GM11168 (cell line): ENCODE measurements around the gene TFF3.

Source experiments
- in situ Hi-C: fragments of 300-500 bp; cut with MboI; formaldehyde crosslinking; loops from one replicate; pipeline ENCODE4 v1.12.0; 2022; ENCODE audit warnings: low sequenced_read_pairs; ENCODE audit not compliant: unreplicated experiment

The TFF3 gene

DNA sequence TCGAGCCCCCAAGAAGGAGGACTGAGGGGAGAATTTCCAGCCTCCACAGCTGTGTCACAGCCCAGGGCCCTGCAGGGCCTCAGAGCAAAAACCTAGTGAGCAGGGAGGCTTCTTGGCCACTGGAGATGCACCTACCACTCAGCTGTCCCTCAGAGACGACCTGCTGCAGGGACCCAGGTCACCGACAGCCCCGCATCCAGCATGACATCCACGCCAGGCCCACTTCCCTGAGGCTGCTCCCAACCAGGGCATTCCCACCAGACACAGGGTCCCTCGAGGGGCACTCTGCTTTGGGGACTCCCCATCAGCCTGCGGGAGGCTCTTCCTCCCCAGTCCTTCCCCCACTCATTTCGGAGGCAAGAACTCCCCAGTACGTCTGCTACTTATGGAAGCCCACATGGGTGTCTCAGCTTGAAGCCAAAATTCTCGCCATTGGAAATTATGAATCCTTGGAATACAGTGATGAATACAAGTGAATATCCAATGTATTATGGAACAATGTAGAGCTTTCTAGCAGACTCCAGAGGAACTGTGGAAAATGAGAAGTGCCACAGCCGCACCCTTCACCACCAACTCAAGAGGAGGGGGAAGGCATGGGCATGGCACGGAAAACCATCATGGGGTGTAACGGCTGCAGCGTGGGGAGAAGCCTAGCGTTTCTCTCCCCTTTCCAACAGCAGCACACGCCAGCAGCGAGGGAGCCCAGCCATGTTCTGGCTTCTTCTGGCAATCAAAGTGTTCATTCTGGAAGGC, 6.9 kb downstream of the TFF3 start:
- in situ Hi-C loops = no loop called here

DNA sequence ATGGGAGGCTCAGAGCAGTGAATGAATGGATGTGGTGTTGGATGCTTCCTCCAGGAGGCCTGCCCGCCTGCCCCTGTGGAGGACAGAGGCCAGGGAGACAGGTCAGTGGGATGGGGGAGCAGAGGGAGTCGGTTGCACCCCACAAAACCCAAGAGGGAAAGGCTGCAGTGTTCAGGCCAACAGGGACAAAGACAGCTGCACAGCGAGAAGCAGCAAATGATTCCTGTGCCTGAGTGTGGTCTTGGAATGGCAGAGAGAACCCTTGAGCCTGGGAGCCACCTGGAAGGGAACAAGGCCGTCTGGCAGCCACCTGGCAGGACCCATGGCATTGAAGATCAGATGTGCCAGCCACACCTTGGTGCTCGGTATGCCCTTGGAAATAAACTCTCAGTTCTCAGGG, 8.1 kb downstream of the TFF3 start:
- in situ Hi-C loops = no loop called here

DNA sequence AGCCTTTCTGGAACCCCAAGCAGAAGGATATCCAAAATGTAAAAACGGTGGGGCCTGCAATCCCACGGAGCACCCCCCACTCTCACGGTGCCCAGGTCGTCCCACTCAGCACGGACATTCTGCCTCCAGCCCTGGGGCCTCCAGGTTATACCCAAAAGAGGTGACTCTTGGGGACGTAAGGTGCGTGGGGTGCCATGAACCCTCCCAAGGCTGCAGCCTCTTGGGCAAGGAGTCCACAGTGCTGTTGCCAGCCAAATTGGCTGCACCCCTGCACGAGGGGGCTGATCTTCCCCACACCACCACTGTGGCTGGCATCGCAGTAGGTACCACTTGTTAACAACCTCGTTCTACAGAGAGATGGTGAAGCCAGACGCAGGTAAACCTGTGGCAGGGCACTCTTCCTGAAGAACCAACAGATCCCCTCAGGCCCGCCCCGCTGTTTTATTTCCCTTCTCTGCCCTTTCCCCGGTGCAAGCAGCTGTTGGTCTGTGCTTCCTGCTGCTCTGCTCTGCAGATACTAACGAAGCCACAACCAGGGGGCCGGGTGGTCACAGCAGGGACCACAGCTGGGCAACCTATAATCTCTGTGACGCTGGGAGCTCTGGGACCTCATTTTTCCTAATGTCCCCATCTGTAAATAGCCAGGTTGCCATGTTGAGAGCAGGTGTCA, 8.7 kb downstream of the TFF3 start:
- in situ Hi-C loops = no loop called here

DNA sequence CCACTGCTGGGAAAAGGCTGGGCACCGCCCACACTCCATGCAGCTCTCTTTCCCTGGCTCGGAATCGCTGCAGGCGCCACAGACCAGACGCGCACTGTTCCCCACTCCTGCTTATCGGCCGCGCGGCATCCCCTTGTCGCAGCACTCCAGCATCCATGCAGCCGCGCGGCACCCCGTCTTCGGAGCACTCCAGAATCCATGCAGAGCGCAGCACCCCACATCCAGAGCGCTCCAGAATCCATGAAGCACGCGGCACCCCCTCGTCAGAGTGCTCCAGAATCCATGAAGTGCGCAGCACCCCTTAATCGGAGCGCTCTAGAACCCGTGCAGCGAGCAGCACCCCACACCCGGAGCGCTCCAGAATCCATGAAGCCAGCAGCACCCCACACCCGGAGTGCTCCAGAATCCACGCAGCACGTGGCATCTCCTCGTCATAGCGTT, 9.5 kb downstream of the TFF3 start:
- in situ Hi-C loops = no loop called here

DNA sequence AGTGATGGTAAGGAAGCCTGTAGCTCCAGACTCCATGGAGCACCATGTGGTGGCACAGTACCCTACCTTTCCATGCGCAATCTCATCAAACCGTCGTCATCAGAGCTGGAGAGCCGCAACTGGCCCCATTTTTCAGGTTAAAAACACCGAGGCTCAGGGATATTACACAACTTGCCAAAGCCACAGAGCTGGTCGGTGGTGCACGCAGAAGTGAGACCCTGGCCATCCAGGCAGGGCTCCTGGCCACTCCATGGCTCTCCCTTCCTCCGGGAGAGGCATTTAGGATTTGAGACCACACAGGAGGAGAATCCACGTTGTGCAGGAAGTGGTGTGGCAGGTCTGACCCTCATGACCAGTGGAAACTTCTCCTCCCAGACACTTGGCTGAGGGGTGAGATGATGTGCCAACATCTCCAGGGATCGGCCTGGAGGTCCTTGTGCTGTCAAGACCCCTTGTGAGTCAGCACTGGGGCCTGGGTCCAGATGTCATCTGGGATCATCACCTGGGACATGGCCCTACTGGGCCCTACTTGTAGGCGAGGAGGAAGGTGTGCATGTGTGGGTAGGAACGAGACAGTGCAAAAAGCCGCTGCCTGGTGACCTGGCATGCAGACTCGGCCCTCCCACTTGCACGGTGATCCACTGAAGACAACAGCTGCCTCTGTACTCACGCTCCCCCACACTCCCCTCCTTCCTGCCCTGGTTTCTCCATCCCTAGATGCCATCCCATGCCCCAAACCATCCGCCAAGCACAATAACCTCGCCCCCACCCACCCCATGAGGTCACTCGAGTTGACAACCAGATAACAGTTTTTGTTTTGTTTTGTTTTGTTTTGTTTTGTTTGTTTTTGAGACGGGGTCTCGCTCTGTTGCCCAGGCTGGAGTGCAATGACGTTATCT, 10.4 kb downstream of the TFF3 start:
- in situ Hi-C loops = no loop called here

DNA sequence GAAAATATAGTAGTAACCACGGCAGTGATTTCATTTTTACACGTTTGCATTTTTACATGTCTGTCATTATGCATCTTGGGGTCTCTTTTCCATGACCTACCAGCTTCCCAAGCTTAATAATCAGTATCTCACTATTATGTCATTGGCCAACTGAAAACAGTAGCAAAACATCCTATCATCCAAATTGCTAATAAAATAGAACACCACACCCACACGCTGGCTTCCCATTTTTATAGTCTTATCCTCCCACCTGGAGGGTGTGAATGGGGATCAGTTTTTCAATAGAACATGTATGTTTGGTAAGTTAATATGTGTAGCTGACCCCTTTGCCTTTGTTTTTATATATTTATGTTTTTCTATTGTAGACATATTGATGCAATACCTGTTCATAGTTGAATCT, 11.8 kb downstream of the TFF3 start:
- in situ Hi-C loops = no loop called here

DNA sequence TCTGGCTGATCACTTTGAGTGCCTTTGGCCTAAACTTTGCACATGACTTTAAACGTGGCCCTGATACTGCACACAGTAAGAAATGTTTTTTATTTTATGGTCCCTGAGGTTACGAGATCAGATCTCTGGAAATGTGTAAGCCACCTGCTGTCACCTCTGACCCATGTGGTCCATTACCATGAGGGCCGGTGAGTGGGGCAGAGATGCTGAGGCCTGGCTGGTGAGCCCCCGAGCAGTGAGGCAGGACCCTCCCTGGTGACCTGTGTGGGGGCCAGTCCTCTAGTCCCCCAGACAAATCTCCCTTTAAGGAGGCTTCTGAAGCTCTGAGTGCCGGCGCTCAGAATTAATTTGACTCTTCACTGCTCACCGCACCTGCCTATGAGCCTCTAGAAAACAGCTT, 12.4 kb downstream of the TFF3 start:
- in situ Hi-C loops = no loop called here

DNA sequence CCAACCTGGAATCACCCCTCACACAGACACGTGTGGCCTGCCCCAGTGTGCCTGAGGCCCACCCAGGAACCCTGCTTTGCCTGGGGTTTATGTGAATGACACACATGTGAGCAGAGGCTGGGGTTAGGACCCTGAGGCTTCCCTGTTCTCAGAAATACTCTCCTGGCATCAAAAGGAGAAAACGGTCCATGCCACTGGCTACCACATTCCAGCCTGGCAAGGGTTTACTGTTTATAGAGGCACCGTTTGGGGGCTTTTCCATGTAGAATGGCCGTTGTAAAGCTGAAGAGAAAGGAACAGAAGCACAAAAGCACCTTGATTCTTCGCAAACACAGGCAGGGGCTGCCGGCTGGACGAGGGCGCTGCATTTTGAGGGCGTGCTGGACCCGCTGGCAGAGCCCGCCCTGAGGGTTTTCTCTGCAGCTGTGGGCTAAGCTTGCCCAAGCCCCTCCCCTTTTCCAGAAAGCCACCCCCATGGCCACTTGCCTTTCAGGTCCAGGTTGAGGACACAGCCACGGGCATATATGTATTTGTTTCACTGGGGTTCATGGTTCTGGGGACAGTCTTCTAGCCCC, 13.0 kb downstream of the TFF3 start:
- in situ Hi-C loops = no loop called here

DNA sequence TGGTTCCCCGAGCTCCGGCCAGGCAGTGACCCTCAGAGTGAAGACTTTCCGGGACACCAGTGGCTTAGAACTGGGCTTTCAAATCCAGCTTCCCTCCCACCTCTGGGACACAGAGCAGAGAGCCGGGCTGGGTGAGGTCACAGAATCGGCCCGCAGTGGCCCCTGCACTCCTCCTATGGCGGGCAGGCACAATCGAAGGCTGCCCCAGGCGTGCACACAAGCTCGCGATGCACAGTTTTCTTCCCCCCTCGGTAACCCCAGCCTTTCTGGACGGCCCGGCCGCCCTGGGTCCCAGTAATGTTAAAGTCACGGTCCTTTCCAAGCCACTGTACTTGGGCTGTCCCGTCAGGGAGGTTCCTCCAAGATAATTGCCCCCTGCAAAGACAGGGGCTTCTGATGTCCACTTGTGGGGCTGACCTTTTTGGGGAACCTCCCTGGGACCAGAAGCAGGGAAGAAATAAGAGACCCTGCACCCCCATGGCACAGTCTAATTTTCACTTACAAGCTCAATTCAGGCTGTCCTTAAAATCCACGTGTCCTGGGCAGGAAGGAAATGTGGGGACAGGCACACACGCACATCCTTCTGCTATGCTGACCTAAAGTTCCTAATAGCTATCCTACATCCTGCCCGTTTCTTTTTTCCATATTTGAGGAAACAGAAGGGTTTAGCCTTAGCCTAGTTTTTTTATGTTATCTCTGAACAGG, 13.7 kb downstream of the TFF3 start:
- in situ Hi-C loops = no loop called here

DNA sequence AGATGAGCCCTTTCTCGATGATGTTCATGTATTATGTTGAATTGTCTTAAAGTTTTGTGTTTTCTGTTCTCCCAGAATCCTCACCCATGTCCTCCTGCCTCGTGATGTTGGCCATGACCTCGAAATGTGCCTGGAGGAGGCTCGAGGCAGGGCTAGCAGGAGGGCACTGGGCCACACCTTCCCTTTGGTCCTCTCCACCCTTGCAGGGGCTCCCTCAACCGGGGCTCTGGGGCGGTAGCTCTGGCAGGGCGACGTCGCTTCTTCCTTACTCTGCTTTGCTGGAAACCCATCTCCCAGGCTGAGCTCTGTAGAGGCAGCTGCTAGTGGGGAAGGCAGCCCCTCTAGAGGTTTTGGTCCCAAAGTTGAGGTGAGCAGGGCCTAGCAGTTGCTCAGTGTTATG, 14.3 kb downstream of the TFF3 start:
- in situ Hi-C loops = no loop called here

DNA sequence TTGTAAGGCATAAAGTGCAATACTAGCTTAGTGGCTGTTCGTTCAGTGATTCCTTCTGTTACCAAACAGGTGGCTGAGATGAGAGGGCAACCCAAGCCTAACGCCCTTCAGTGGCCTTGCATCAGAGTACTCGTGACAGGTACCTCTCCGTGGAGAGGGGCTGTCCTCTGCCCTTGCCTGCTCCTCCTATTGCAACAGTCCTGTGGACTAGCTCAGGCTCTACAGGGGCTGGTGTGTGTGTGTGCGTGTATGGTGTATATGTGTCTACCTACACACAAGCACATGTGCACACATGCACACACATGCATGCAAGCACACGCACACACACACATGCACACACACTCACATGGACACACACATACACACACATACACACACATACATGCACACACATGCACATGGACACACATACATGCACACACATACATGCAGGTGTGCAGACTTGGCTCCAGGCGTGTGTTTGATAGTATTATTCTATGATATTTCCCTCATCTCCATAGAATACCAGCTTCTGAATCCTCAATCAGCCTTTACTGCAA, 15.1 kb downstream of the TFF3 start:
- in situ Hi-C loops = no loop called here

DNA sequence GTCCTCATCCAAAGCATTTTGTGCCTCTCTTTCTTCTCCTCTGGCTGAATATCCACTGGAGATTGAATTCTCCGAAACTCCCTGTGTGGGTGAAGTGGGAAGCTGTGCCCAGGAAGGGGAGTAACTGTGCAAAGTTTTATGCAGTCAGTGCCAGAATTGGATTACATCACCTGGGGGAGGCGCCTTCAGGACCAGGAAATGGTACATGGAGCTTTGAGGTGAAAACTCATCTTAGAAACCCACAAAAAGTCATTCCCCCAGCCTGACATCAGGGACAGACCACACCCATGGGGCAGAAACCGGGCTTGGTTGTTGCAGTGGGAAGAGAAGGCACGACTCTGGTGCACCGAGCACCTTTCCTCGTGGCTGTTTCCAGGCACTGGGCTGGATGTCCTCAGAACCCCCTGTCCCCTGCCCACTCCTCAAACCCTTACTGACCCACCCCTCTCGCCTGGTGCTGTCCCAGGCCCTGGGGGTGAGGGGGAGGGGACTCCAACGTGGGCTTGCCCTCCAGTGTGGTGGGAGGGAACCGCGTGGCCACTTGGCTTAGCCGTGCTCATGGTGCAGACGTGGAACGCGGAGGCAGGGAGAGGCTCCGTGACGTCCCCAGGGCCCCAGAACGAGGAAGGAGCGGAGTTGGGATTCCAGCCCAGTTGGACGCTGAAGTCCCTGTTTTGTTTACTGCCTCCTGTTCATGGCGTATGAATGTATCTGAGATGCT, 15.7 kb downstream of the TFF3 start:
- in situ Hi-C loops = no loop called here

DNA sequence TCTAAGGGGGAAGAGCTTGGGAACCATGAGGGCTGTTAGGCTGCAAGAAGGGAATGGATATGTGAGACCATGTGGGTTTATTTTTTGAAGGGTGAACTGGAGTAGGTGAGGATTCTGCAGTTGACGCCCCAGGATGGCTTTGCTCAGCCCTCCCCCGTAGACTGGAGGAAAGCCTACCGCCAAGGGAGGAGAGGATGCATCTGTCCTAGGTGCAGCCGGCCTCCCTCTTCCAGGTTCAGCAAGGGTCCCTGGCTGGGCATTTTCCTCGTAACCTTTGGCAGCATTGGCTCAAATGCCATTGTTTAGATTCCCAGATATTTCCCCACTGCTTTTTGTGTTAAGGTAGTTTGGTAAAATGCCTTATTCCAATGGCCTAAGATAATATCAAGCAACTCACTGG, 16.6 kb downstream of the TFF3 start:
- in situ Hi-C loops = no loop called here

DNA sequence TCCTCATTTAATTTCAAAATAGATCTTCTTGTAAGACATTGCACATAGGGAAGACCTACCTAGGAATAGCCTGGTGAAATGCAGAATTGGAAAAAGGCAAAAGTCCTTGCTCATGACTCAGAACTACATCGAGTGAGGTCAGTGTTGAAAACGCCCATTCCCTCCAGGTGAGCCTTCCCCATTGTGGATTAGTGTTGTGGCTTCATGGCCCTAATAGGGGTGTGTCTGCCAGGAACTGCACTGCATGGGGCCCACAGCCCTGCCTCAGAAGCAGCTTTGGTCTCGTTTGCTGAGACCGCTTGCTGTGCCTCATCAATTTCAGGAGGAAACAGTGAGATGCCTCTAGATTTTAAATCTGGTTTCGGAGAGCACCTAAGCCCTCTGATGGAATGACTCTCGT, 17.0 kb downstream of the TFF3 start:
- in situ Hi-C loops = no loop called here

DNA sequence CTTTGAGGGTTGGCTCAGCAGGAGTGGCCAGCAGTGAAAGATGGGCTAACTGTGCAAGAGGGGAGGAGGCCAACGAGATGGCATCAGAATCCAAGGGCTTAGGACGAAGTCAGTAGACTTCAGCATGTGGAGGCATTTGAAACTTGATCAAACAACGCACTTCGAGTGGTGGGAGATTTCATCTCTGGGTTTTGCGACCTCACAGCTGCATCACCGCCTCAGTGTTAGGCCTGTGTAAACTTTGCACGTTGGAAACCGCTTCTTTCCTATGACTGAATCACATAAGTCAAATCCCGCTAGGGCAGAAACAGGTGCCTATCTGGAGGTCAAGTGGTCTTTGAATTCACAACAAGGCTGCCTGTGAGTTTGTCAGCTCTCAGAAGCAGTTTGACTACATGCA, 17.8 kb downstream of the TFF3 start:
- in situ Hi-C loops = no loop called here

DNA sequence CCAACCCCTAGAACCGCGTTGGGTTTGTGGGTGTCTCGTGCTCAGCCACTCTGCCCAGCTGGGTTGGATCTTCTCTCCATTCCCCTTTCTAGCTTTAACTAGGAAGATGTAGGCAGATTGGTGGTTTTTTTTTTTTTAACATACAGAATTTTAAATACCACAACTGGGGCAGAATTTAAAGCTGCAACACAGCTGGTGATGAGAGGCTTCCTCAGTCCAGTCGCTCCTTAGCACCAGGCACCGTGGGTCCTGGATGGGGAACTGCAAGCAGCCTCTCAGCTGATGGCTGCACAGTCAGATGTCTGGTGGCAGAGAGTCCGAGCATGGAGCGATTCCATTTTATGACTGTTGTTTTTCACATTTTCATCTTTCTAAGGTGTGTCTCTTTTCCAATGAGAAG, 18.7 kb downstream of the TFF3 start:
- in situ Hi-C loops = no loop called here

DNA sequence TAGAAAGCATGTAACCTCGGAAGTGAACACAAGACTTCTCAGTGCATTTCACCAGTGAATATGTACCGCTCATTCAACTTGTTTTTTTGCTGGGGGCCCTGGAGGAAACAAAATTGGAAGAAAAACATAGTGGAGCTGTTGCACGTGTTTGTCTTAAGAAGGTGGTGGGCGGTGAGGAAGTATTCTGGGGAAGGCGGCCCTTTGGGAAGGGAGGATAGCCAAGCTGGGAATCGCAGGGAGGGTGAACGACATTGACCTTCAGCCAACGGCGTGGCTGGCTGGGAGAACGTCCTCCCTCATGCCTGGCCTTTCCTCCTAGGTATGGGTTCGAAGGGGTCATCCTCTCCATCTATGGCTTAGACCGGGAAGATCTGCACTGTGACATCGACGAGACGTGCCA, 19.4 kb downstream of the TFF3 start:
- in situ Hi-C loops = no loop called here

DNA sequence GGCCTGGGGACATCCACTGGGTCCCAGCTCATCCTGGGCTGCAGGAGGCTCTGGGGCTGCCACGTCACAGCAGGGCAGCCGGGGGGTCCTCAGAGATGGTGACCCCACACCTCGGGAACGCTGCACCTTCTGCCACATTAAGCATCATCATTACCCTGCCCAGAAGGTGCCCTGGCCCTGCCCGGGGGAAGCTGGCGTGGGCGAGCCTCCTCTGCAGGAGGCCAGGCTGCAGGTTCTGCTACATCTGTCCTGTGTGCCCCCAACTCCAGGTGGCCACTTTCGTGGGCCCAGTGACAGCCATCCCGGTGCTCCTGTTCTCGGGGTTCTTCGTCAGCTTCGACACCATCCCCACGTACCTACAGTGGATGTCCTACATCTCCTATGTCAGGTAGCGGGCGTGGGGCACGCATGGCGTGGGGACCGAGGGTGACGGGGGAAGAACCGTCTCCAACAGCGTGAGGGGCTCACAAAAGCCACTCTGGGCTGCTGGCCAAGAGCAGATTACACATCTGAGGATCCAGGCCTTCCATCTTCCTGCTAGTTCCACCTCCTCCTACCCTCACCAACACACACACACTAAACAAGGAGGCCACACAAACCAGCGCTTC, 20.8 kb downstream of the TFF3 start:
- in situ Hi-C loops = no loop called here
